ENCODE data around the gene VPS50.

GRCh38 chr7:93194386-93194785 lies 37.8 kb upstream of the VPS50 start:
- no peak for TF ChIP-seq CTCF (IDR thresholded peaks at IDR 0.05; ENCODE audit: low read depth, low read length)
- no peak for TF ChIP-seq POLR2A (IDR thresholded peaks at IDR 0.05; ENCODE audit: extremely low read depth, insufficient read length)
- TF ChIP-seq MAX (IDR thresholded peaks at IDR 0.05; ENCODE audit: low read depth, low read length) = no peak
- no peak for TF ChIP-seq MYC (IDR thresholded peaks at IDR 0.05; ENCODE audit: low read depth, low read length)

All from NB4 (cell line).